Mammary epithelial cell (primary cell): ENCODE measurements around the gene SIKE1.

Source experiments
- CTCF ChIP-seq, 2 donors: IDR thresholded peaks in 1 of 2; conservative IDR thresholded peaks in 1 of 2; 2 replicates each; pipeline ENCODE4 v1.5.1; 2011 to 2012; ENCODE audit warnings: inconsistent platforms in 2 of 2, low read length in 2 of 2, mild to moderate bottlenecking in 2 of 2, control low read depth in 1 of 2, low read depth in 1 of 2; ENCODE audit not compliant: insufficient read depth in 1 of 2; ENCODE audit errors: extremely low read depth in 1 of 2
- EZH2 ChIP-seq: IDR thresholded peaks from 2 replicates; pipeline ENCODE4 v1.6.1; 2012; ENCODE audit warnings: low read length, inconsistent platforms, borderline replicate concordance

GRCh38 chr1:114828251-114828650 is 47.8 kb upstream of the SIKE1 start:
- TF ChIP-seq CTCF (conservative IDR thresholded peaks at IDR 0.05 in 1 of 2, IDR thresholded peaks at IDR 0.05 in 1 of 2; ENCODE audit: extremely low read depth in 1 of 2, insufficient read depth in 1 of 2, low read depth in 1 of 2, low read length in 2 of 2) (no peak), EZH2 (no peak)
